Endothelial cell of umbilical vein (primary cell): ENCODE measurements around the gene PEX5L. TPM values are rescaled to one million over a fixed set of nuclear protein-coding genes. Genes with fewer than 3 reads are reported as not detected.

Source experiments
- BruUV-seq: library from RNA; stranded (reverse); fragments of 400-500 nt; replicated peaks from 2 replicates; lab custom pipeline; 2021; lab: Mats Ljungman, UMichigan
- CTCF ChIA-PET: fragments of 300-600, 350-600 bp; sonication (Branson Sonifier 250); formaldehyde crosslinking; loops from one replicate; lab custom pipeline; 2021; ENCODE audit warnings: antibody characterized with exemption, inconsistent platforms; lab: Charles Lee
- POLR2A ChIA-PET: fragments of 300-600, 350-600 bp; sonication (Branson Sonifier 250); formaldehyde crosslinking; loops from one replicate; lab custom pipeline; 2021; ENCODE audit warnings: antibody characterized with exemption, inconsistent platforms; lab: Charles Lee
- DNase-seq: peaks from one replicate; pipeline ENCODE4 v3.0.0-alpha.2; 2011; ENCODE audit warnings: low read depth, low spot score
- FAIRE-seq: peaks from 2 replicates; lab custom pipeline; 2011; peaks lifted over from hg19 to GRCh38; lab: Jason Lieb, UNC
- H2AFZ ChIP-seq: 2 replicates; pipeline ENCODE4 v1.6.0; 2012; ENCODE audit warnings: low read depth, low read length, control low read depth, inconsistent platforms
- H3K27ac ChIP-seq: 2 replicates; pipeline ENCODE4 v1.5.1; 2011; ENCODE audit warnings: low read depth, mild to moderate bottlenecking, control low read depth, low read length, moderate library complexity; ENCODE audit not compliant: insufficient read depth
- H3K27me3 ChIP-seq, 2 experiments: 2 replicates each; pipeline versions ENCODE4 v1.6.0 to v1.6.1; 2011; ENCODE audit warnings: low read length in 2 of 2, mixed read lengths in 1 of 2; ENCODE audit not compliant: control insufficient read depth in 2 of 2, insufficient read depth in 2 of 2
- H3K36me3 ChIP-seq, 2 experiments: 2 replicates in 1 of 2; 3 replicates in 1 of 2; pipeline ENCODE4 v1.5.1; 2011; ENCODE audit warnings: low read length in 2 of 2, mild to moderate bottlenecking in 1 of 2, moderate library complexity in 1 of 2; ENCODE audit not compliant: control insufficient read depth in 2 of 2, insufficient read depth in 2 of 2; ENCODE audit errors: extremely low read depth in 1 of 2
- H3K4me1 ChIP-seq: 3 replicates; pipeline ENCODE4 v1.5.1; 2011; ENCODE audit warnings: mild to moderate bottlenecking, low read length; ENCODE audit not compliant: control insufficient read depth, insufficient read depth; ENCODE audit errors: extremely low read depth
- H3K4me2 ChIP-seq: 2 replicates; pipeline ENCODE4 v1.6.1; 2011; ENCODE audit warnings: low read length, control low read depth, mixed read lengths; ENCODE audit not compliant: insufficient read depth
- H3K4me3 ChIP-seq, 3 experiments: fragments of 200-600 bp in 1 of 3; sonication (generic), shearing (Covaris generic) in 1 of 3; replicated peaks in 1 of 3; 2 replicates each; pipeline ENCODE4 v1.5.1; 2011 to 2016; ENCODE audit warnings: control low read depth in 3 of 3, low read length in 3 of 3, mild to moderate bottlenecking in 2 of 3, inconsistent platforms in 1 of 3, low read depth in 1 of 3, moderate library complexity in 1 of 3; ENCODE audit not compliant: insufficient read depth in 1 of 3
- H3K79me2 ChIP-seq: 2 replicates; pipeline ENCODE4 v1.6.0; 2012; ENCODE audit warnings: low read length, inconsistent platforms; ENCODE audit not compliant: control insufficient read depth, insufficient read depth
- H3K9ac ChIP-seq: replicated peaks from 2 replicates; pipeline ENCODE3; 2011; ENCODE audit warnings: low read length, control low read depth; ENCODE audit not compliant: insufficient read depth; ENCODE audit errors: extremely low read depth
- H3K9me1 ChIP-seq: replicated peaks from 3 replicates; pipeline ENCODE4 v1.6.0; 2011; ENCODE audit warnings: mild to moderate bottlenecking, low read length; ENCODE audit not compliant: control insufficient read depth, insufficient read depth; ENCODE audit errors: extremely low read depth
- H3K9me3 ChIP-seq: replicated peaks from 2 replicates; pipeline ENCODE4 v1.5.1; 2012; ENCODE audit warnings: low read length, inconsistent platforms; ENCODE audit not compliant: control insufficient read depth, insufficient read depth
- H4K20me1 ChIP-seq: replicated peaks from 2 replicates; pipeline ENCODE3; 2011; ENCODE audit warnings: mild to moderate bottlenecking, low read length; ENCODE audit not compliant: control insufficient read depth, insufficient read depth; ENCODE audit errors: extremely low read depth
- EZH2 ChIP-seq: IDR thresholded peaks from 2 replicates; pipeline ENCODE4 v1.6.1; 2012; ENCODE audit warnings: borderline replicate concordance, low read depth, mild to moderate bottlenecking, moderate library complexity, low read length, inconsistent platforms; ENCODE audit not compliant: severe bottlenecking
- FOS ChIP-seq: IDR thresholded peaks from 2 replicates; pipeline ENCODE4 v1.6.1; 2011; ENCODE audit warnings: mild to moderate bottlenecking, low read length, moderate library complexity, borderline replicate concordance; ENCODE audit not compliant: insufficient read depth
- GATA2 ChIP-seq: IDR thresholded peaks from 2 replicates; pipeline ENCODE4 v1.7.0; 2011; ENCODE audit warnings: low read depth, mild to moderate bottlenecking, moderate library complexity, mixed read lengths, low read length; ENCODE audit not compliant: insufficient read length, insufficient read depth
- JUN ChIP-seq: IDR thresholded peaks from 2 replicates; pipeline ENCODE4 v1.6.1; 2011; ENCODE audit warnings: borderline replicate concordance, low read depth; ENCODE audit not compliant: insufficient read length, insufficient read depth
- MYC ChIP-seq: IDR thresholded peaks from one replicate; pipeline ENCODE4 v1.6.1; 2011; ENCODE audit warnings: mild to moderate bottlenecking, low read depth, low read length
- POLR2A ChIP-seq: IDR thresholded peaks from 2 replicates; pipeline ENCODE4 v1.6.1; 2012; ENCODE audit warnings: low read depth, mild to moderate bottlenecking, control low read depth, low read length
- POLR2AphosphoS5 ChIP-seq: IDR thresholded peaks from 2 replicates; pipeline ENCODE4 v1.6.1; 2012; ENCODE audit warnings: low read depth, mild to moderate bottlenecking, control low read depth, low read length, moderate library complexity; ENCODE audit not compliant: insufficient read depth
- dilution Hi-C: fragments of 300-500 bp; cut with MboI; formaldehyde crosslinking; loops from one replicate; pipeline ENCODE4 v1.15.0; 2019; ENCODE audit warnings: low sequenced_read_pairs; ENCODE audit not compliant: extremely low pct_ligation_motif_present
- intact Hi-C: fragments of 100-400 bp; cut with micrococcal nuclease; formaldehyde crosslinking; loops from one replicate; pipeline ENCODE4 v1.10.0; 2022
- polyA plus RNA-seq, 4 experiments: library from polyadenylated mRNA; depleted of rRNA in 3 of 4; stranded (reverse) in 3 of 4; unstranded in 1 of 4; fragments of >200 nt; gene quantifications; 2 replicates each; pipeline versions ENCODE4 v1.2.1 to v1.2.3, GENCODE V29; 2011 to 2012; ENCODE audit warnings: missing spikeins in 1 of 4
- total RNA-seq: library from RNA; stranded (reverse); gene quantifications from 2 replicates; pipeline ENCODE4 v1.2.3, GENCODE V29; 2021
- TF ChIP-seq, protein P1 (sequence below), 2 donors: IDR thresholded peaks; 1 replicate in 1 of 2; 2 replicates in 1 of 2; pipeline ENCODE4 v1.5.1; 2011; ENCODE audit warnings: low read length in 2 of 2, mild to moderate bottlenecking in 2 of 2, moderate library complexity in 2 of 2, control low read depth in 1 of 2, inconsistent platforms in 1 of 2, low read depth in 1 of 2; ENCODE audit not compliant: insufficient read depth in 1 of 2; ENCODE audit errors: extremely low read depth in 1 of 2
- TF ChIP-seq, protein P2 (sequence below): IDR thresholded peaks from 2 replicates; pipeline ENCODE4 v1.6.1; 2011; ENCODE audit not compliant: insufficient read depth, insufficient read length

PEX5L gene
- total and polyA plus RNA-seq, 2 donors (not counting 3 experiments of a cell fraction or from before 2014, with no cell fraction given) = not detected

DNA sequence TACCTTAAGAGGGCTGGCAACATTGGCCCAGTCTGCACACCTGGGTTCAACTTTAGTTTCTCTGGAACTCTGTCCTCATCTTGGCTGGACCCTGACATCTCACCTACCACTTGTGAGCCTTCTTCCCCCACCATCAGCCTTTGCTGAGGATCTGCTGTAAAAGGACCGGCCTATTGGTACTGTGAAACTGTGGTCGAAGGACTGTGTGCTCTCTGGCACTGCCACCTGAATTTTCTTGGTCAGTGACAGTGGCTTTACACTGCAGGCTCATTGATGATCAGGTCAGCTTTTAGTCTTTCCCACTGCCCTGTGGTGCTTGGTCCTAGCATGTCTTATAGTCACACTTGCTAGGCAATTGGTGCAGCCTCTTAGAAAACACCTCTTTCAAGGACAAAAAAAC is 86.9 kb downstream of the PEX5L start:
- H4K20me1 ChIP-seq = no peaks in the 10 kb centered on the region
- H3K9me3 ChIP-seq = no peaks in the 10 kb centered on the region
- DNase-seq = no peak
- ChIA-PET POLR2A (no interaction called here), CTCF (no interaction called here)
- BruUV-seq = no TSS peak
- TF ChIP-seq, protein P1, sequence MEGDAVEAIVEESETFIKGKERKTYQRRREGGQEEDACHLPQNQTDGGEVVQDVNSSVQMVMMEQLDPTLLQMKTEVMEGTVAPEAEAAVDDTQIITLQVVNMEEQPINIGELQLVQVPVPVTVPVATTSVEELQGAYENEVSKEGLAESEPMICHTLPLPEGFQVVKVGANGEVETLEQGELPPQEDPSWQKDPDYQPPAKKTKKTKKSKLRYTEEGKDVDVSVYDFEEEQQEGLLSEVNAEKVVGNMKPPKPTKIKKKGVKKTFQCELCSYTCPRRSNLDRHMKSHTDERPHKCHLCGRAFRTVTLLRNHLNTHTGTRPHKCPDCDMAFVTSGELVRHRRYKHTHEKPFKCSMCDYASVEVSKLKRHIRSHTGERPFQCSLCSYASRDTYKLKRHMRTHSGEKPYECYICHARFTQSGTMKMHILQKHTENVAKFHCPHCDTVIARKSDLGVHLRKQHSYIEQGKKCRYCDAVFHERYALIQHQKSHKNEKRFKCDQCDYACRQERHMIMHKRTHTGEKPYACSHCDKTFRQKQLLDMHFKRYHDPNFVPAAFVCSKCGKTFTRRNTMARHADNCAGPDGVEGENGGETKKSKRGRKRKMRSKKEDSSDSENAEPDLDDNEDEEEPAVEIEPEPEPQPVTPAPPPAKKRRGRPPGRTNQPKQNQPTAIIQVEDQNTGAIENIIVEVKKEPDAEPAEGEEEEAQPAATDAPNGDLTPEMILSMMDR (IDR thresholded peaks at IDR 0.05; ENCODE audit: extremely low read depth in 1 of 2, insufficient read depth in 1 of 2, low read depth in 1 of 2, low read length in 2 of 2) = no peak
- TF ChIP-seq POLR2A (no peak), GATA2 (no peak), JUN (no peak), EZH2 (no peak), FOS (no peak), MYC (no peak), POLR2AphosphoS5 (no peak)
- TF ChIP-seq, protein P2, sequence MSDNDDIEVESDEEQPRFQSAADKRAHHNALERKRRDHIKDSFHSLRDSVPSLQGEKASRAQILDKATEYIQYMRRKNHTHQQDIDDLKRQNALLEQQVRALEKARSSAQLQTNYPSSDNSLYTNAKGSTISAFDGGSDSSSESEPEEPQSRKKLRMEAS = no peak
- H3K4me2 ChIP-seq = no peak overlapping the region
- intact Hi-C loops = no loop called here
- dilution Hi-C loops = no loop called here
- H3K9me1 ChIP-seq = no peaks in the 10 kb centered on the region
- no peaks in the 10 kb centered on the region for H3K27me3 ChIP-seq
- H3K27ac ChIP-seq = no peak overlapping the region
- H3K36me3 ChIP-seq = no peaks in the 10 kb centered on the region
- no peaks in the 10 kb centered on the region for H3K79me2 ChIP-seq
- H3K4me3 ChIP-seq = no peak overlapping the region
- no peak overlapping the region for H2AFZ ChIP-seq
- FAIRE-seq = no peak
- no peaks in the 10 kb centered on the region for H3K4me1 ChIP-seq
- no peak overlapping the region for H3K9ac ChIP-seq
